ENCODE data around the gene SOST. TPM values are rescaled to one million over a fixed set of nuclear protein-coding genes. Genes with fewer than 3 reads are reported as not detected.

SOST gene
- total RNA-seq, 2 donors from 2014 or later, result not detected

DNA sequence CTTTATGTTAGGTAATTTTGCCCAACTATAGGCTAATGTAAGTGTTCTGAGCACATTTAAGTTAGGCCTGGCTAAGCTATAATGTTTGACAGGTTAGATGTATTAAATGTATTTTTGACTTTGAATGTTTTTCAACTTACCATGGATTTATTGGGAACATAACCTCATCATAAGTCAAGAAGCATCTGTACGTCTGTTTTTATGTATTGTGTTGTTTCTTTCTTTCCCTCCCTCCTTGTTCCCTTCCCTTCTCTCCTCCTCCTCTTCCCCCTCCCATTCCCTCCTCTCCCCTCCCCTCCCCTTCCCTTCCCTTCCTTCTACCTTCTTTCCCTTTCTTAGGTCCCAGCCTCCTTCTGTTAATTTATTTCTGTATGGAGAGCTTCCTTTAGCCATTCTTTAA, 30.9 kb upstream of the SOST start:
- TF ChIP-seq, protein P1, sequence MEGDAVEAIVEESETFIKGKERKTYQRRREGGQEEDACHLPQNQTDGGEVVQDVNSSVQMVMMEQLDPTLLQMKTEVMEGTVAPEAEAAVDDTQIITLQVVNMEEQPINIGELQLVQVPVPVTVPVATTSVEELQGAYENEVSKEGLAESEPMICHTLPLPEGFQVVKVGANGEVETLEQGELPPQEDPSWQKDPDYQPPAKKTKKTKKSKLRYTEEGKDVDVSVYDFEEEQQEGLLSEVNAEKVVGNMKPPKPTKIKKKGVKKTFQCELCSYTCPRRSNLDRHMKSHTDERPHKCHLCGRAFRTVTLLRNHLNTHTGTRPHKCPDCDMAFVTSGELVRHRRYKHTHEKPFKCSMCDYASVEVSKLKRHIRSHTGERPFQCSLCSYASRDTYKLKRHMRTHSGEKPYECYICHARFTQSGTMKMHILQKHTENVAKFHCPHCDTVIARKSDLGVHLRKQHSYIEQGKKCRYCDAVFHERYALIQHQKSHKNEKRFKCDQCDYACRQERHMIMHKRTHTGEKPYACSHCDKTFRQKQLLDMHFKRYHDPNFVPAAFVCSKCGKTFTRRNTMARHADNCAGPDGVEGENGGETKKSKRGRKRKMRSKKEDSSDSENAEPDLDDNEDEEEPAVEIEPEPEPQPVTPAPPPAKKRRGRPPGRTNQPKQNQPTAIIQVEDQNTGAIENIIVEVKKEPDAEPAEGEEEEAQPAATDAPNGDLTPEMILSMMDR (IDR thresholded peaks at IDR 0.05), result no peak
- no peak for DNase-seq
- H3K4me3 ChIP-seq, result no peak overlapping the region
- no peak overlapping the region for H3K9ac ChIP-seq (ENCODE audit: low read depth in 2 of 2, low read length in 2 of 2)
- H3K9me3 ChIP-seq, result no peaks in the 10 kb centered on the region
- H3K4me1 ChIP-seq, result no peaks in the 10 kb centered on the region
- intact Hi-C loops (cut with DNase I), result loop anchor here (5.0 kb wide), 1 partner anchor 58 kb away; the partner anchor contains the start of gene CD300LG
- H3K27me3 ChIP-seq, result no peaks in the 10 kb centered on the region
- no peak overlapping the region for H3K27ac ChIP-seq
- no peaks in the 10 kb centered on the region for H3K36me3 ChIP-seq

DNA sequence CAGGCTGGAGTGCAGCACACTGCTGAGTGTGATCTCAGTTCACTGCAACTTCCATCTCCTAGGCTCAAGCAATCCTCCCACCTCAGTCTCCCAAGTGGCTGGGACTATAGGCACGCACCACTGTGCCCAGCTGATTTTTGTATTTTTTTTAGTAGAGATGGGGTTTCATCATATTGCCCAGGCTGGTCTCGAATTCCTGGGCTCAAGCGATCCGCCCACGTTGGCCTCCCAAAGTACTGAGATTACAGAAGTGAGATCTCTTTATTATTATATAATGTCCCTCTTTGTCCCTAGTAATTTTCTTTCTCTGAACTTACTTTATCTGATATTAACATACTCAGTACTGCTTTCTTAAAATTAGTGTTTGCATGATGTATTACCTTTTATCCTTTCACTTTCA, 29.9 kb upstream of the SOST start:
- H3K9ac ChIP-seq (ENCODE audit: low read depth in 2 of 2, low read length in 2 of 2), result no peak overlapping the region
- intact Hi-C loops (cut with DNase I), result loop anchor here (5.0 kb wide), 1 partner anchor 59 kb away; the partner anchor contains the start of gene CD300LG
- no peaks in the 10 kb centered on the region for H3K9me3 ChIP-seq
- no peaks in the 10 kb centered on the region for H3K27me3 ChIP-seq
- no peak overlapping the region for H3K4me3 ChIP-seq
- TF ChIP-seq, protein P1 (IDR thresholded peaks at IDR 0.05), result no peak
- H3K27ac ChIP-seq, result no peak overlapping the region
- no peak for DNase-seq
- H3K4me1 ChIP-seq, result no peaks in the 10 kb centered on the region
- H3K36me3 ChIP-seq, result no peaks in the 10 kb centered on the region

DNA sequence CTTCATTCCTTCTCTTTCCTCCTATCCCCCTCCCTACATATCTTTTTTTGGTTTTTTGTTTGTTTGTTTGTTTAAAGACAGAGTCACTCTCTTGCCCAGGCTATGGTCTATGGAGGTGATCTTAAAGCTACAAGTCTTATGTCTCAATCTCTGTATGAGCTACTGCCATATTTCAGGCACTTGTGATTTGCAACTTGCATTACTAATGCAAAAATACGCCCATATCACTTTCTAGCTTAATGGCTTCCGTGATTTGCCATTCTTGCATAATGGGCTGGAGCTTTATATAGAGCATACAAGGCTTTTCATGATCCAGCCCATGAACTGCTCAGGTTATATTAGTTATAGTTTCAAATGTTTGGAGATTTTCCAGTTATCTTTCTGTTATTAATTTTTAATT, 29.1 kb upstream of the SOST start:
- intact Hi-C loops (cut with DNase I), result loop anchor here (5.0 kb wide), 1 partner anchor 60 kb away; the partner anchor contains the start of gene CD300LG
- Histone ChIP-seq H3K36me3 (no peaks in the 10 kb centered on the region), H3K27me3 (no peaks in the 10 kb centered on the region), H3K9me3 (no peaks in the 10 kb centered on the region), H3K4me3 (no peak overlapping the region), H3K27ac (no peak overlapping the region), H3K9ac (ENCODE audit: low read depth in 2 of 2, low read length in 2 of 2) (no peak overlapping the region), H3K4me1 (no peaks in the 10 kb centered on the region)
- DNase-seq, result no peak
- TF ChIP-seq, protein P1 (IDR thresholded peaks at IDR 0.05), result no peak

DNA sequence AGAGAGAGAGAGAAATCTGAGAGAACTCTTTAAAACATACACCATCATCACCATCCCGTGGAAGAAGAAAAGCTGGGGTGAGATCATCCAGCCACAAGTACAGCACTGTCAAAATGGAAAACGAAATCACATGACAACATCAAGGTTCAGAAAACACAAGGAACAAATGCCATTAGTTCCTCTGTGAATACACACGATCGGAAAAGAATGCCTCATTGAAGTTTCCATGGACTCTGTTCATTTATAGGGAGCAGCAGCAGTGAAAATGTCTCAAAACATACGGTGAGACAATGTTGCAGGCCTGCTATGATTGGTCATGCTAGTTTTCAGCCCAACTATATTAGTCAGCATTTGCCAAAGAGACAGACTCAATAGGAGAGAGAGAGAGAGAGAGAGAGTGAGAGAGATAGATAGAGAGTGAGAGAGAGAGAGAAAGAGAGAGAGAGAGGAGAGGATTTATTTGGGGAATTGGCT, 26.1 kb upstream of the SOST start:
- intact Hi-C loops (cut with DNase I), result loop anchor here (5.0 kb wide), 1 partner anchor 63 kb away; the partner anchor contains the start of gene CD300LG
- TF ChIP-seq, protein P1 (IDR thresholded peaks at IDR 0.05), result no peak
- no peaks in the 10 kb centered on the region for H3K4me1 ChIP-seq
- no peaks in the 10 kb centered on the region for H3K9me3 ChIP-seq
- H3K36me3 ChIP-seq, result no peaks in the 10 kb centered on the region
- no peak overlapping the region for H3K27ac ChIP-seq
- no peak overlapping the region for H3K4me3 ChIP-seq
- no peaks in the 10 kb centered on the region for H3K27me3 ChIP-seq
- no peak for DNase-seq
- no peak overlapping the region for H3K9ac ChIP-seq (ENCODE audit: low read depth in 2 of 2, low read length in 2 of 2)

DNA sequence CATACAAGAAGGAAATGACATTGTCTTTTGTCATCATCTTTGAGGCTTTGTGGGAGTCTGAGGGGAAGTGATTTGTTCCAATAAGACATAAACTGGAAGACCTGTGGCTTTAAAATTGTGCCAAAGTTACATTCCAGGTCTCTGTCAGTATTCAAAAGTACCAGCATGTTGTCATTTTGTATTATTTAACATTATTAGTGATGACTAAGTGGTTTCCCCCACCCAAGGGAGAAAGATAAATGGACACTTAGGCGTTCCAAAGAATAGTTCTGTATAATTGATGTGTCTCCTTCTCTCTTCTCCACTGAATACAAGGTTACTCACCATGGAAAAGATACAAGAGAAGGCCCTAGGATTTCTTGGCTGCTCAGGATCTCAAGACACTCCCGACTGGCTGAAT, 25.5 kb upstream of the SOST start:
- Histone ChIP-seq H3K27ac (no peak overlapping the region), H3K4me1 (no peaks in the 10 kb centered on the region), H3K36me3 (no peaks in the 10 kb centered on the region), H3K27me3 (no peaks in the 10 kb centered on the region), H3K9me3 (no peaks in the 10 kb centered on the region), H3K4me3 (no peak overlapping the region), H3K9ac (ENCODE audit: low read depth in 2 of 2, low read length in 2 of 2) (no peak overlapping the region)
- TF ChIP-seq, protein P1 (IDR thresholded peaks at IDR 0.05), result no peak
- intact Hi-C loops (cut with DNase I), result no loop called here
- no peak for DNase-seq

Data from colonic mucosa (tissue), 4 donors.